WTC11 (cell line): ENCODE measurements around the gene NCL. TPM values are rescaled to one million over a fixed set of nuclear protein-coding genes. Genes with fewer than 3 reads are reported as not detected.

Source experiments
- ATAC-seq: fragments of 200-7000 bp; cut with Tn5 transposase; 2 replicates; pipeline ENCODE4 v1.10.0; 2021; ENCODE audit warnings: mild to moderate bottlenecking, moderate library complexity
- CTCF ChIA-PET: fragments of 300-600 bp; sonication (Branson Sonifier 250); formaldehyde crosslinking; loops from one replicate; lab custom pipeline; 2021; ENCODE audit warnings: antibody characterized with exemption; lab: Charles Lee
- POLR2A ChIA-PET: fragments of 350-600 bp; sonication (Branson Sonifier 250); formaldehyde crosslinking; loops from one replicate; lab custom pipeline; 2021; ENCODE audit warnings: antibody characterized with exemption; lab: Charles Lee
- DNase-seq: peaks from one replicate; pipeline ENCODE4 v3.0.0; 2021; ENCODE audit warnings: low spot score
- H3K27ac Mint-ChIP-seq: 2 replicates; pipeline ENCODE4 v1.8.0; 2021; ENCODE audit warnings: mixed read lengths
- H3K27me3 Mint-ChIP-seq: 2 replicates; pipeline ENCODE4 v1.8.0; 2021; ENCODE audit warnings: low read depth, mild to moderate bottlenecking, moderate library complexity, mixed read lengths
- H3K36me3 Mint-ChIP-seq: 2 replicates; pipeline ENCODE4 v1.8.0; 2021; ENCODE audit warnings: mixed read lengths
- H3K4me1 Mint-ChIP-seq: 2 replicates; pipeline ENCODE4 v1.8.0; 2022; ENCODE audit warnings: mixed read lengths
- H3K4me3 Mint-ChIP-seq: 2 replicates; pipeline ENCODE4 v1.8.0; 2021; ENCODE audit warnings: mild to moderate bottlenecking, moderate library complexity, mixed read lengths
- H3K9me3 Mint-ChIP-seq: 2 replicates; pipeline ENCODE4 v1.8.0; 2021; ENCODE audit warnings: mixed read lengths
- GRHL2 ChIP-seq: fragments of 250-450 bp; sonication (Bioruptor Pico); IDR thresholded peaks from 2 replicates; pipeline ENCODE4 v1.8.0; 2022; ENCODE audit warnings: mild to moderate bottlenecking, moderate library complexity; ENCODE audit not compliant: insufficient replicate concordance, severe bottlenecking
- IRF2 ChIP-seq: sonication (generic); formaldehyde crosslinking; IDR thresholded peaks from 2 replicates; pipeline ENCODE4 v1.8.0; 2022; ENCODE audit warnings: low read depth, missing genetic modification reagents, borderline replicate concordance
- PRRX2 ChIP-seq: fragments of 250-450 bp; sonication (Bioruptor Pico); IDR thresholded peaks from 2 replicates; pipeline ENCODE4 v1.8.0; 2021; ENCODE audit warnings: mild to moderate bottlenecking
- ZNF121 ChIP-seq: sonication (generic); formaldehyde crosslinking; IDR thresholded peaks from 2 replicates; pipeline ENCODE4 v1.8.0; 2023; ENCODE audit warnings: missing genetic modification reagents
- ZNF232 ChIP-seq: sonication (generic); formaldehyde crosslinking; IDR thresholded peaks from 2 replicates; pipeline ENCODE4 v1.8.0; 2022; ENCODE audit warnings: mild to moderate bottlenecking, missing genetic modification reagents
- total RNA-seq: library from RNA; stranded (reverse); gene quantifications from 3 replicates; pipeline ENCODE4 v1.2.3, GENCODE V29; 2021
- TF ChIP-seq, protein P1 (sequence below): sonication (generic); formaldehyde crosslinking; IDR thresholded peaks from 2 replicates; pipeline ENCODE4 v1.8.0; 2022; ENCODE audit warnings: mild to moderate bottlenecking, missing genetic modification reagents
- TF ChIP-seq, protein P2 (sequence below): fragments of 250-450 bp; sonication (Bioruptor Pico); IDR thresholded peaks from 2 replicates; pipeline ENCODE4 v1.9.0; 2021; ENCODE audit warnings: mild to moderate bottlenecking
- TF ChIP-seq, protein P3 (sequence below): sonication (generic); formaldehyde crosslinking; IDR thresholded peaks from 2 replicates; pipeline ENCODE4 v1.8.0; 2023; ENCODE audit warnings: missing genetic modification reagents
- TF ChIP-seq, protein P4 (sequence below): sonication (generic); formaldehyde crosslinking; IDR thresholded peaks from 2 replicates; pipeline ENCODE4 v1.8.1; 2022; ENCODE audit warnings: missing genetic modification reagents, borderline replicate concordance
- TF ChIP-seq, protein P5 (sequence below): fragments of 200-600 bp; IDR thresholded peaks from 2 replicates; pipeline ENCODE4 v1.8.0; 2022; ENCODE audit warnings: antibody characterized with exemption
- TF ChIP-seq, protein P6 (sequence below): sonication (generic); formaldehyde crosslinking; IDR thresholded peaks from 2 replicates; pipeline ENCODE4 v1.8.1; 2023; ENCODE audit warnings: mild to moderate bottlenecking, missing genetic modification reagents, moderate library complexity
- TF ChIP-seq, protein P7 (sequence below): sonication (generic); formaldehyde crosslinking; IDR thresholded peaks from 2 replicates; pipeline ENCODE4 v1.8.1; 2022; ENCODE audit warnings: low read depth, mild to moderate bottlenecking, moderate library complexity, missing genetic modification reagents, borderline replicate concordance
- TF ChIP-seq, protein P8 (sequence below): sonication (generic); formaldehyde crosslinking; IDR thresholded peaks from 2 replicates; pipeline ENCODE4 v1.8.0; 2022; ENCODE audit warnings: missing genetic modification reagents
- TF ChIP-seq, protein P9 (sequence below): sonication (generic); formaldehyde crosslinking; IDR thresholded peaks from 2 replicates; pipeline ENCODE4 v1.8.0; 2023; ENCODE audit warnings: mild to moderate bottlenecking, missing genetic modification reagents
- TF ChIP-seq, protein P10 (sequence below): sonication (generic); formaldehyde crosslinking; IDR thresholded peaks from 2 replicates; pipeline ENCODE4 v1.8.0; 2022; ENCODE audit warnings: mild to moderate bottlenecking, missing genetic modification reagents

Gene NCL
- total RNA-seq, 1 experiment from 2014 or later: 1,223 TPM

DNA sequence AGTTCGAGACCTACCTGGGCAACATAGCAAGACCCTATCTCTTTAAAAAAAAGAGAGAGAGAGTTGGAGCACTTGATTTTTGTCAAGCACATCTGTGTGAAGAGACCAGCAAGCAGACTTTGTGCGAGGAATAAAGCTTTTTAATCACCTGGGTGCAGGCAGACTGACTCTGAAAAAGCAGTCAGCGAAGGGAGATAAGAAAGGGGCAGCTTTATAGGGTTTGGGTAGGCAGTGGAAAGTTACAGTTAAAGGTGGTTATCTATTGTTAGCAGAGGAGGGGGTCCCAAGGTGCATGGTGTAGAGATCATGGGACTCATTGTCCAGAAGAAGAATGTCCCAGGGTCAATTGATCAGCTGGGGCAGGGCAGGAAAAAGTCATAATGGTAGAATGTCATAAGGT lies 34.4 kb downstream of the NCL start (continued):
- TF ChIP-seq, protein P1, sequence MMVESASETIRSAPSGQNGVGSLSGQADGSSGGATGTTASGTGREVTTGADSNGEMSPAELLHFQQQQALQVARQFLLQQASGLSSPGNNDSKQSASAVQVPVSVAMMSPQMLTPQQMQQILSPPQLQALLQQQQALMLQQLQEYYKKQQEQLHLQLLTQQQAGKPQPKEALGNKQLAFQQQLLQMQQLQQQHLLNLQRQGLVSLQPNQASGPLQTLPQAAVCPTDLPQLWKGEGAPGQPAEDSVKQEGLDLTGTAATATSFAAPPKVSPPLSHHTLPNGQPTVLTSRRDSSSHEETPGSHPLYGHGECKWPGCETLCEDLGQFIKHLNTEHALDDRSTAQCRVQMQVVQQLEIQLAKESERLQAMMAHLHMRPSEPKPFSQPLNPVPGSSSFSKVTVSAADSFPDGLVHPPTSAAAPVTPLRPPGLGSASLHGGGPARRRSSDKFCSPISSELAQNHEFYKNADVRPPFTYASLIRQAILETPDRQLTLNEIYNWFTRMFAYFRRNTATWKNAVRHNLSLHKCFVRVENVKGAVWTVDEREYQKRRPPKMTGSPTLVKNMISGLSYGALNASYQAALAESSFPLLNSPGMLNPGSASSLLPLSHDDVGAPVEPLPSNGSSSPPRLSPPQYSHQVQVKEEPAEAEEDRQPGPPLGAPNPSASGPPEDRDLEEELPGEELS: no peak
- TF ChIP-seq, protein P2, sequence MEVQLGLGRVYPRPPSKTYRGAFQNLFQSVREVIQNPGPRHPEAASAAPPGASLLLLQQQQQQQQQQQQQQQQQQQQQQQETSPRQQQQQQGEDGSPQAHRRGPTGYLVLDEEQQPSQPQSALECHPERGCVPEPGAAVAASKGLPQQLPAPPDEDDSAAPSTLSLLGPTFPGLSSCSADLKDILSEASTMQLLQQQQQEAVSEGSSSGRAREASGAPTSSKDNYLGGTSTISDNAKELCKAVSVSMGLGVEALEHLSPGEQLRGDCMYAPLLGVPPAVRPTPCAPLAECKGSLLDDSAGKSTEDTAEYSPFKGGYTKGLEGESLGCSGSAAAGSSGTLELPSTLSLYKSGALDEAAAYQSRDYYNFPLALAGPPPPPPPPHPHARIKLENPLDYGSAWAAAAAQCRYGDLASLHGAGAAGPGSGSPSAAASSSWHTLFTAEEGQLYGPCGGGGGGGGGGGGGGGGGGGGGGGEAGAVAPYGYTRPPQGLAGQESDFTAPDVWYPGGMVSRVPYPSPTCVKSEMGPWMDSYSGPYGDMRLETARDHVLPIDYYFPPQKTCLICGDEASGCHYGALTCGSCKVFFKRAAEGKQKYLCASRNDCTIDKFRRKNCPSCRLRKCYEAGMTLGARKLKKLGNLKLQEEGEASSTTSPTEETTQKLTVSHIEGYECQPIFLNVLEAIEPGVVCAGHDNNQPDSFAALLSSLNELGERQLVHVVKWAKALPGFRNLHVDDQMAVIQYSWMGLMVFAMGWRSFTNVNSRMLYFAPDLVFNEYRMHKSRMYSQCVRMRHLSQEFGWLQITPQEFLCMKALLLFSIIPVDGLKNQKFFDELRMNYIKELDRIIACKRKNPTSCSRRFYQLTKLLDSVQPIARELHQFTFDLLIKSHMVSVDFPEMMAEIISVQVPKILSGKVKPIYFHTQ (CRISPR knock-in tag): no peak
- TF ChIP-seq IRF2 (CRISPR knock-in tag) (no peak), PRRX2 (CRISPR knock-in tag) (no peak)
- TF ChIP-seq, protein P3, sequence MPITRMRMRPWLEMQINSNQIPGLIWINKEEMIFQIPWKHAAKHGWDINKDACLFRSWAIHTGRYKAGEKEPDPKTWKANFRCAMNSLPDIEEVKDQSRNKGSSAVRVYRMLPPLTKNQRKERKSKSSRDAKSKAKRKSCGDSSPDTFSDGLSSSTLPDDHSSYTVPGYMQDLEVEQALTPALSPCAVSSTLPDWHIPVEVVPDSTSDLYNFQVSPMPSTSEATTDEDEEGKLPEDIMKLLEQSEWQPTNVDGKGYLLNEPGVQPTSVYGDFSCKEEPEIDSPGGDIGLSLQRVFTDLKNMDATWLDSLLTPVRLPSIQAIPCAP (CRISPR knock-in tag): no peak
- TF ChIP-seq, protein P4, sequence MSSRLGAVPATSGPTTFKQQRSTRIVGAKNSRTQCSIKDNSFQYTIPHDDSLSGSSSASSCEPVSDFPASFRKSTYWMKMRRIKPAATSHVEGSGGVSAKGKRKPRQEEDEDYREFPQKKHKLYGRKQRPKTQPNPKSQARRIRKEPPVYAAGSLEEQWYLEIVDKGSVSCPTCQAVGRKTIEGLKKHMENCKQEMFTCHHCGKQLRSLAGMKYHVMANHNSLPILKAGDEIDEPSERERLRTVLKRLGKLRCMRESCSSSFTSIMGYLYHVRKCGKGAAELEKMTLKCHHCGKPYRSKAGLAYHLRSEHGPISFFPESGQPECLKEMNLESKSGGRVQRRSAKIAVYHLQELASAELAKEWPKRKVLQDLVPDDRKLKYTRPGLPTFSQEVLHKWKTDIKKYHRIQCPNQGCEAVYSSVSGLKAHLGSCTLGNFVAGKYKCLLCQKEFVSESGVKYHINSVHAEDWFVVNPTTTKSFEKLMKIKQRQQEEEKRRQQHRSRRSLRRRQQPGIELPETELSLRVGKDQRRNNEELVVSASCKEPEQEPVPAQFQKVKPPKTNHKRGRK (CRISPR knock-in tag): no peak
- TF ChIP-seq, protein P5, sequence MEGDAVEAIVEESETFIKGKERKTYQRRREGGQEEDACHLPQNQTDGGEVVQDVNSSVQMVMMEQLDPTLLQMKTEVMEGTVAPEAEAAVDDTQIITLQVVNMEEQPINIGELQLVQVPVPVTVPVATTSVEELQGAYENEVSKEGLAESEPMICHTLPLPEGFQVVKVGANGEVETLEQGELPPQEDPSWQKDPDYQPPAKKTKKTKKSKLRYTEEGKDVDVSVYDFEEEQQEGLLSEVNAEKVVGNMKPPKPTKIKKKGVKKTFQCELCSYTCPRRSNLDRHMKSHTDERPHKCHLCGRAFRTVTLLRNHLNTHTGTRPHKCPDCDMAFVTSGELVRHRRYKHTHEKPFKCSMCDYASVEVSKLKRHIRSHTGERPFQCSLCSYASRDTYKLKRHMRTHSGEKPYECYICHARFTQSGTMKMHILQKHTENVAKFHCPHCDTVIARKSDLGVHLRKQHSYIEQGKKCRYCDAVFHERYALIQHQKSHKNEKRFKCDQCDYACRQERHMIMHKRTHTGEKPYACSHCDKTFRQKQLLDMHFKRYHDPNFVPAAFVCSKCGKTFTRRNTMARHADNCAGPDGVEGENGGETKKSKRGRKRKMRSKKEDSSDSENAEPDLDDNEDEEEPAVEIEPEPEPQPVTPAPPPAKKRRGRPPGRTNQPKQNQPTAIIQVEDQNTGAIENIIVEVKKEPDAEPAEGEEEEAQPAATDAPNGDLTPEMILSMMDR: no peak
- TF ChIP-seq, protein P6, sequence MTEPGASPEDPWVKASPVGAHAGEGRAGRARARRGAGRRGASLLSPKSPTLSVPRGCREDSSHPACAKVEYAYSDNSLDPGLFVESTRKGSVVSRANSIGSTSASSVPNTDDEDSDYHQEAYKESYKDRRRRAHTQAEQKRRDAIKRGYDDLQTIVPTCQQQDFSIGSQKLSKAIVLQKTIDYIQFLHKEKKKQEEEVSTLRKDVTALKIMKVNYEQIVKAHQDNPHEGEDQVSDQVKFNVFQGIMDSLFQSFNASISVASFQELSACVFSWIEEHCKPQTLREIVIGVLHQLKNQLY (CRISPR knock-in tag): no peak

DNA sequence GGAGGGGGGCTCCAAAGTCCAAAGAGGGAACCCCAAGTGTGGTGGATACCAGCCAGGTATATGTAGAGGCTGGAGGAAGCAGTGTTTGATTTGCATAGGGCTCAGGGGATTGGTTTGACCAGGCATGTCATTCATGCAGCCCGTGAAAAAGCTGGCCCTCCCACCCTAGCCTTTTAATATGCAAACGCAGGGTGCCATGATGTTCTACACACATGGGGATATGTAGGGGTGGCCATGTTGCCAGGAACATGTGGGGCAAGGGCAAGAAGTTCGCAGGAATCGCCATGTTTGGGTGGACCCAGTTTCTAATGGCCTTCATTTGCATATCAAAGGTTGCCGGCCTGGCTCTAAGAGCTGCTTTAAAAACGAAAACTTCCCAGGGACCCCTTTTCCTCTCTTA lies 35.1 kb downstream of the NCL start:
- no peak for DNase-seq
- peaks cover 30% of the 10 kb centered on the region for H3K36me3 Mint-ChIP-seq
- H3K27ac Mint-ChIP-seq: no peak overlapping the region
- ChIA-PET CTCF (interaction anchor here (1.6 to 1.9 kb wide), 2 partner anchors 24 to 53 kb away, joined by 3 to 5 read pairs; no protein-coding TSS in a partner anchor), POLR2A (no interaction called here)
- H3K4me1 Mint-ChIP-seq: peaks cover 18% of the 10 kb centered on the region
- peaks cover 29% of the 10 kb centered on the region for H3K9me3 Mint-ChIP-seq
- ATAC-seq: no peak; the same call in 1 of the 2 replicates
- peaks cover 4% of the 10 kb centered on the region for H3K27me3 Mint-ChIP-seq
- H3K4me3 Mint-ChIP-seq: no peak overlapping the region
- TF ChIP-seq, protein P7, sequence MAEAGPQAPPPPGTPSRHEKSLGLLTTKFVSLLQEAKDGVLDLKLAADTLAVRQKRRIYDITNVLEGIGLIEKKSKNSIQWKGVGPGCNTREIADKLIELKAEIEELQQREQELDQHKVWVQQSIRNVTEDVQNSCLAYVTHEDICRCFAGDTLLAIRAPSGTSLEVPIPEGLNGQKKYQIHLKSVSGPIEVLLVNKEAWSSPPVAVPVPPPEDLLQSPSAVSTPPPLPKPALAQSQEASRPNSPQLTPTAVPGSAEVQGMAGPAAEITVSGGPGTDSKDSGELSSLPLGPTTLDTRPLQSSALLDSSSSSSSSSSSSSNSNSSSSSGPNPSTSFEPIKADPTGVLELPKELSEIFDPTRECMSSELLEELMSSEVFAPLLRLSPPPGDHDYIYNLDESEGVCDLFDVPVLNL: no peak
- TF ChIP-seq ZNF232 (CRISPR knock-in tag) (no peak), ZNF121 (CRISPR knock-in tag) (no peak), GRHL2 (CRISPR knock-in tag) (no peak)
- TF ChIP-seq, protein P8, sequence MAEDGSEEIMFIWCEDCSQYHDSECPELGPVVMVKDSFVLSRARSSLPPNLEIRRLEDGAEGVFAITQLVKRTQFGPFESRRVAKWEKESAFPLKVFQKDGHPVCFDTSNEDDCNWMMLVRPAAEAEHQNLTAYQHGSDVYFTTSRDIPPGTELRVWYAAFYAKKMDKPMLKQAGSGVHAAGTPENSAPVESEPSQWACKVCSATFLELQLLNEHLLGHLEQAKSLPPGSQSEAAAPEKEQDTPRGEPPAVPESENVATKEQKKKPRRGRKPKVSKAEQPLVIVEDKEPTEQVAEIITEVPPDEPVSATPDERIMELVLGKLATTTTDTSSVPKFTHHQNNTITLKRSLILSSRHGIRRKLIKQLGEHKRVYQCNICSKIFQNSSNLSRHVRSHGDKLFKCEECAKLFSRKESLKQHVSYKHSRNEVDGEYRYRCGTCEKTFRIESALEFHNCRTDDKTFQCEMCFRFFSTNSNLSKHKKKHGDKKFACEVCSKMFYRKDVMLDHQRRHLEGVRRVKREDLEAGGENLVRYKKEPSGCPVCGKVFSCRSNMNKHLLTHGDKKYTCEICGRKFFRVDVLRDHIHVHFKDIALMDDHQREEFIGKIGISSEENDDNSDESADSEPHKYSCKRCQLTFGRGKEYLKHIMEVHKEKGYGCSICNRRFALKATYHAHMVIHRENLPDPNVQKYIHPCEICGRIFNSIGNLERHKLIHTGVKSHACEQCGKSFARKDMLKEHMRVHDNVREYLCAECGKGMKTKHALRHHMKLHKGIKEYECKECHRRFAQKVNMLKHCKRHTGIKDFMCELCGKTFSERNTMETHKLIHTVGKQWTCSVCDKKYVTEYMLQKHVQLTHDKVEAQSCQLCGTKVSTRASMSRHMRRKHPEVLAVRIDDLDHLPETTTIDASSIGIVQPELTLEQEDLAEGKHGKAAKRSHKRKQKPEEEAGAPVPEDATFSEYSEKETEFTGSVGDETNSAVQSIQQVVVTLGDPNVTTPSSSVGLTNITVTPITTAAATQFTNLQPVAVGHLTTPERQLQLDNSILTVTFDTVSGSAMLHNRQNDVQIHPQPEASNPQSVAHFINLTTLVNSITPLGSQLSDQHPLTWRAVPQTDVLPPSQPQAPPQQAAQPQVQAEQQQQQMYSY (CRISPR knock-in tag): no peak
- TF ChIP-seq, protein P9, sequence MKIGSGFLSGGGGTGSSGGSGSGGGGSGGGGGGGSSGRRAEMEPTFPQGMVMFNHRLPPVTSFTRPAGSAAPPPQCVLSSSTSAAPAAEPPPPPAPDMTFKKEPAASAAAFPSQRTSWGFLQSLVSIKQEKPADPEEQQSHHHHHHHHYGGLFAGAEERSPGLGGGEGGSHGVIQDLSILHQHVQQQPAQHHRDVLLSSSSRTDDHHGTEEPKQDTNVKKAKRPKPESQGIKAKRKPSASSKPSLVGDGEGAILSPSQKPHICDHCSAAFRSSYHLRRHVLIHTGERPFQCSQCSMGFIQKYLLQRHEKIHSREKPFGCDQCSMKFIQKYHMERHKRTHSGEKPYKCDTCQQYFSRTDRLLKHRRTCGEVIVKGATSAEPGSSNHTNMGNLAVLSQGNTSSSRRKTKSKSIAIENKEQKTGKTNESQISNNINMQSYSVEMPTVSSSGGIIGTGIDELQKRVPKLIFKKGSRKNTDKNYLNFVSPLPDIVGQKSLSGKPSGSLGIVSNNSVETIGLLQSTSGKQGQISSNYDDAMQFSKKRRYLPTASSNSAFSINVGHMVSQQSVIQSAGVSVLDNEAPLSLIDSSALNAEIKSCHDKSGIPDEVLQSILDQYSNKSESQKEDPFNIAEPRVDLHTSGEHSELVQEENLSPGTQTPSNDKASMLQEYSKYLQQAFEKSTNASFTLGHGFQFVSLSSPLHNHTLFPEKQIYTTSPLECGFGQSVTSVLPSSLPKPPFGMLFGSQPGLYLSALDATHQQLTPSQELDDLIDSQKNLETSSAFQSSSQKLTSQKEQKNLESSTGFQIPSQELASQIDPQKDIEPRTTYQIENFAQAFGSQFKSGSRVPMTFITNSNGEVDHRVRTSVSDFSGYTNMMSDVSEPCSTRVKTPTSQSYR (CRISPR knock-in tag): no peak
- TF ChIP-seq, protein P10, sequence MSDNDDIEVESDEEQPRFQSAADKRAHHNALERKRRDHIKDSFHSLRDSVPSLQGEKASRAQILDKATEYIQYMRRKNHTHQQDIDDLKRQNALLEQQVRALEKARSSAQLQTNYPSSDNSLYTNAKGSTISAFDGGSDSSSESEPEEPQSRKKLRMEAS (CRISPR knock-in tag): no peak
